GM12878 (cell line): ENCODE results near the gene LIN52. TPM values are rescaled to one million over a fixed set of nuclear protein-coding genes. Genes with fewer than 3 reads are reported as not detected.

Experiments
- ATAC-seq: fragments of 200-7000 bp; cut with Tn5 transposase; 3 replicates; pipeline ENCODE4 v1.9.1; 2020; ENCODE audit warnings: mild to moderate bottlenecking, moderate library complexity
- BruUV-seq: library from RNA; stranded (reverse); fragments of 400-500 nt; replicated peaks from 2 replicates; lab custom pipeline; 2021; lab: Mats Ljungman, UMichigan
- CTCF ChIA-PET: fragments of 300-600 bp; sonication (Branson Sonifier 250); formaldehyde crosslinking; extraction: SDS; loops from one replicate; lab custom pipeline; 2021; ENCODE audit warnings: inconsistent platforms; lab: Yijun Ruan, JAX
- POLR2A ChIA-PET: fragments of 350-600 bp; formaldehyde crosslinking; extraction: SDS; loops from one replicate; lab custom pipeline; 2021; ENCODE audit warnings: inconsistent platforms; lab: Charles Lee
- RAD21 ChIA-PET: fragments of 300-600 bp; sonication (Branson Sonifier 250); formaldehyde crosslinking; loops from one replicate; lab custom pipeline; 2023; ENCODE audit warnings: antibody characterized with exemption; ENCODE audit not compliant: unreplicated experiment; lab: Charles Lee
- SMC1A ChIA-PET: fragments of 300-600 bp; sonication (Branson Sonifier 250); formaldehyde crosslinking; loops from one replicate; lab custom pipeline; 2023; ENCODE audit not compliant: unreplicated experiment, uncharacterized antibody; lab: Charles Lee
- DNase-seq: peaks from one replicate; pipeline ENCODE4 v3.0.0-alpha.2; 2011; ENCODE audit warnings: low read depth, low spot score
- FAIRE-seq: peaks from 3 replicates; lab custom pipeline; 2011; peaks lifted over from hg19 to GRCh38; lab: Jason Lieb, UNC
- H2AFZ ChIP-seq: 2 replicates; pipeline ENCODE4 v1.6.0; 2011; ENCODE audit warnings: low read depth, low read length, control low read depth; ENCODE audit not compliant: control insufficient read depth
- H3K27ac ChIP-seq: 2 replicates; pipeline ENCODE4 v1.5.1; 2011; ENCODE audit warnings: control low read depth; ENCODE audit not compliant: control insufficient read depth, insufficient read depth
- H3K27me3 ChIP-seq, 2 experiments: replicated peaks in 1 of 2; 2 replicates each; pipeline versions ENCODE4 v1.6.0 to v1.6.1; 2011; ENCODE audit warnings: low read length in 1 of 2; ENCODE audit not compliant: control insufficient read depth in 2 of 2, insufficient read depth in 2 of 2
- H3K36me3 ChIP-seq, 2 experiments: 2 replicates each; pipeline ENCODE4 v1.5.1; 2011; ENCODE audit warnings: low read length in 1 of 2; ENCODE audit not compliant: control insufficient read depth in 2 of 2, insufficient read depth in 2 of 2
- H3K4me1 ChIP-seq: 2 replicates; pipeline ENCODE4 v1.6.1; 2011; ENCODE audit warnings: mild to moderate bottlenecking, low read length, moderate library complexity, mixed read lengths; ENCODE audit not compliant: control insufficient read depth, insufficient read depth
- H3K4me2 ChIP-seq: 2 replicates; pipeline ENCODE4 v1.6.0; 2011; ENCODE audit warnings: control low read depth; ENCODE audit not compliant: control insufficient read depth, insufficient read depth
- H3K4me3 ChIP-seq: fragments of 200-600 bp; sonication (generic); 2 replicates; pipeline ENCODE4 v1.5.1; 2016
- H3K79me2 ChIP-seq: 2 replicates; pipeline ENCODE4 v1.6.0; 2011; ENCODE audit warnings: low read length; ENCODE audit not compliant: control insufficient read depth, insufficient read depth
- H3K9ac ChIP-seq: 2 replicates; pipeline ENCODE4 v1.8.0; 2011; ENCODE audit warnings: low read length, control low read depth, mixed read lengths; ENCODE audit not compliant: control insufficient read depth, insufficient read depth
- H3K9me3 ChIP-seq: replicated peaks from 3 replicates; pipeline ENCODE4 v1.5.1; 2011; ENCODE audit warnings: mild to moderate bottlenecking, low read length; ENCODE audit not compliant: control insufficient read depth, insufficient read depth
- H4K20me1 ChIP-seq: 2 replicates; pipeline ENCODE4 v1.6.0; 2011; ENCODE audit not compliant: control insufficient read depth, insufficient read depth
- CTCF ChIP-seq, 3 experiments: IDR thresholded peaks in 2 of 3; conservative IDR thresholded peaks in 1 of 3; 2 replicates each; pipeline ENCODE4 v1.5.1; 2011; ENCODE audit warnings: low read depth in 3 of 3, low read length in 3 of 3, mild to moderate bottlenecking in 3 of 3, control low read depth in 2 of 3, moderate library complexity in 2 of 3, inconsistent platforms in 1 of 3, mixed read lengths in 1 of 3; ENCODE audit not compliant: control insufficient read depth in 2 of 3, insufficient read depth in 1 of 3; ENCODE audit errors: extremely low read depth in 1 of 3
- DPF2 ChIP-seq: fragments of 450-650 bp; IDR thresholded peaks from 2 replicates; pipeline ENCODE4 v1.6.1; 2017; ENCODE audit warnings: mild to moderate bottlenecking
- ETV6 ChIP-seq, 2 experiments: fragments of 450-650 bp in 1 of 2; IDR thresholded peaks in 1 of 2; conservative IDR thresholded peaks in 1 of 2; 2 replicates each; pipeline ENCODE4 v1.6.1; 2014; ENCODE audit warnings: antibody characterized with exemption in 1 of 2, borderline replicate concordance in 1 of 2, low read depth in 1 of 2, mild to moderate bottlenecking in 1 of 2, moderate library complexity in 1 of 2
- GATAD2B ChIP-seq: fragments of 450-650 bp; conservative IDR thresholded peaks from 2 replicates; pipeline ENCODE4 v1.6.1; 2017; ENCODE audit warnings: low read depth, mild to moderate bottlenecking, moderate library complexity
- HDGF ChIP-seq: fragments of 450-650 bp; IDR thresholded peaks from 2 replicates; pipeline ENCODE4 v1.6.1; 2016; ENCODE audit warnings: antibody characterized with exemption
- IRF4 ChIP-seq: IDR thresholded peaks from 2 replicates; pipeline ENCODE4 v1.6.1; 2011; ENCODE audit warnings: low read depth, low read length
- NKRF ChIP-seq: fragments of 450-650 bp; conservative IDR thresholded peaks from 2 replicates; pipeline ENCODE4 v1.6.1; 2017; ENCODE audit warnings: mild to moderate bottlenecking, moderate library complexity
- NR2C2 ChIP-seq: IDR thresholded peaks from 2 replicates; pipeline ENCODE4 v1.6.1; 2011; ENCODE audit warnings: borderline replicate concordance, low read depth; ENCODE audit not compliant: control insufficient read depth, insufficient read length
- SIN3A ChIP-seq: IDR thresholded peaks from 2 replicates; pipeline ENCODE4 v1.6.1; 2012; ENCODE audit warnings: low read depth, low read length, improper control_type of control experiment
- SIX5 ChIP-seq: IDR thresholded peaks from 2 replicates; pipeline ENCODE4 v1.6.1; 2011; ENCODE audit warnings: mild to moderate bottlenecking, low read depth, low read length, moderate library complexity; ENCODE audit not compliant: severe bottlenecking
- STAT3 ChIP-seq: IDR thresholded peaks from 2 replicates; pipeline ENCODE4 v1.6.1; 2011; ENCODE audit warnings: low read depth, low read length, improper control_type of control experiment
- SUZ12 ChIP-seq: fragments of 200-600 bp; sonication (generic); IDR thresholded peaks from one replicate; pipeline ENCODE4 v1.6.1; 2018; ENCODE audit warnings: antibody characterized with exemption, mild to moderate bottlenecking; ENCODE audit not compliant: unreplicated experiment
- WRNIP1 ChIP-seq: IDR thresholded peaks from 2 replicates; pipeline ENCODE4 v1.6.1; 2011; ENCODE audit warnings: low read depth, low read length, improper control_type of control experiment, borderline replicate concordance
- YY1 ChIP-seq: IDR thresholded peaks from 2 replicates; pipeline ENCODE4 v1.6.1; 2011; ENCODE audit warnings: low read depth, mild to moderate bottlenecking, low read length
- ZBTB4 ChIP-seq: fragments of 450-650 bp; formaldehyde crosslinking; IDR thresholded peaks from 2 replicates; pipeline ENCODE4 v1.4.0; 2022; ENCODE audit warnings: mild to moderate bottlenecking, moderate library complexity
- WGBS: methylation state at CpG from one replicate; pipeline ENCODE4 v1.1.6; 2016; ENCODE audit warnings: low lambda C conversion rate; ENCODE audit not compliant: insufficient replicate concordance, insufficient coverage; ENCODE audit errors: missing lambda C conversion rate; 5-methylcytosine and 5-hydroxymethylcytosine counted together
- in situ Hi-C: fragments of 300-500 bp; cut with MboI; formaldehyde crosslinking; loops from 9 replicates; pipeline ENCODE4 v1.14.3; 2018; ENCODE audit warnings: mixed read lengths
- intact Hi-C: fragments of 100-400 bp; cut with micrococcal nuclease; formaldehyde crosslinking; loops from one replicate; pipeline ENCODE4 v1.14.2; 2022; ENCODE audit not compliant: unreplicated experiment
- polyA plus RNA-seq, 11 experiments: library from polyadenylated mRNA; depleted of rRNA in 4 of 11; unstranded in 6 of 11; stranded (reverse) in 5 of 11; fragments of >200 nt; fragmentation: Nextera tagmentation in 4 of 11; fragmentation: Illumina TruSeq in 1 of 11; extraction: Ambion mirVana in 4 of 11; extraction: Trizol in 1 of 11; gene quantifications; 1 replicate in 1 of 11; 2 replicates in 10 of 11; pipeline versions ENCODE4 v1.2.1 to v1.2.3, GENCODE V29; 2011 to 2016; ENCODE audit warnings: inconsistent platforms in 2 of 11, missing spikeins in 2 of 11, low read depth in 1 of 11
- total RNA-seq, 4 experiments: library from RNA; depleted of rRNA in 3 of 4; stranded (reverse); fragments of >200 nt in 3 of 4; fragmentation: Illumina TruSeq in 1 of 4; extraction: Trizol in 1 of 4; gene quantifications; 2 replicates each; pipeline versions ENCODE4 v1.2.1 to v1.2.3, GENCODE V29; 2013 to 2021

The LIN52 gene
- total and polyA plus RNA-seq, 10 of the 15 experiments (the other 5 are each of a cell fraction or from before 2014, with no cell fraction given), result 13.3 to 30.9 (median 19.9) TPM

- TF ChIP-seq NKRF, result no peak
- TF ChIP-seq WRNIP1, result no peak
- TF ChIP-seq DPF2, result no peak
- TF ChIP-seq STAT3, result no peak
- no peak for TF ChIP-seq GATAD2B
- no peak for TF ChIP-seq CTCF (IDR thresholded peaks at IDR 0.05 in 2 of 3, conservative IDR thresholded peaks at IDR 0.05 in 1 of 3; ENCODE audit: control insufficient read depth in 2 of 3, extremely low read depth in 1 of 3, insufficient read depth in 1 of 3, low read depth in 3 of 3, low read length in 3 of 3)
Observed at GRCh38 chr14:74126315-74127013, 41.7 kb downstream of the LIN52 start (continued).

- ChIA-PET SMC1A (no interaction called here), POLR2A (interaction anchor here (0.5 kb wide), 1 partner anchor 367 kb away, joined by 3 read pairs; a partner anchor contains a TSS), RAD21 (no interaction called here), CTCF (interaction anchor here (1.0 to 1.2 kb wide), 3 partner anchors 10 to 125 kb away, joined by 3 to 5 read pairs (median 4); no protein-coding TSS in a partner anchor)
- WGBS, result 88% methylated on average over 1 of the region's 1 CpG
- in situ Hi-C loops (no loop called here), intact Hi-C loops (no loop called here)
- H4K20me1 ChIP-seq, result no peaks in the 10 kb centered on the region
- H3K9me3 ChIP-seq, result no peaks in the 10 kb centered on the region
- H3K27ac ChIP-seq, result no peak overlapping the region
- H2AFZ ChIP-seq, result no peak overlapping the region
- no peak overlapping the region for H3K4me2 ChIP-seq
- H3K9ac ChIP-seq, result no peak overlapping the region
- ATAC-seq, result no peak
- DNase-seq, result no peak
- no peaks in the 10 kb centered on the region for H3K4me1 ChIP-seq
- H3K27me3 ChIP-seq, result no peaks in the 10 kb centered on the region
- BruUV-seq, result no TSS peak
- H3K79me2 ChIP-seq, result no peaks in the 10 kb centered on the region
- H3K36me3 ChIP-seq, result no peaks in the 10 kb centered on the region; a peak in 1 of 4 replicates
- no peak overlapping the region for H3K4me3 ChIP-seq
- FAIRE-seq, result no peak
- TF ChIP-seq ZBTB4 (CRISPR knock-in tag) (no peak), YY1 (no peak), SIX5 (no peak), SIN3A (no peak), ETV6 (conservative IDR thresholded peaks at IDR 0.05 in 1 of 2, IDR thresholded peaks at IDR 0.05 in 1 of 2; ENCODE audit: borderline replicate concordance in 1 of 2, low read depth in 1 of 2) (no peak), NR2C2 (no peak), HDGF (no peak), SUZ12 (no peak), IRF4 (no peak)
Observed at GRCh38 chr14:74127634-74128033, 42.9 kb downstream of the LIN52 start.
